Measurements from ENCODE around the gene GDF15. TPM values are rescaled to one million over a fixed set of nuclear protein-coding genes. Genes with fewer than 3 reads are reported as not detected.
"Not testable (repeated sequence)": the region's sequence is repeated elsewhere in the genome, so short reads cannot be mapped to it uniquely, and the experiment has no call there.

The GDF15 gene
- total RNA-seq, 4 donors from 2014 or later: 6.8 to 11.6 (median 9.0) TPM

DNA sequence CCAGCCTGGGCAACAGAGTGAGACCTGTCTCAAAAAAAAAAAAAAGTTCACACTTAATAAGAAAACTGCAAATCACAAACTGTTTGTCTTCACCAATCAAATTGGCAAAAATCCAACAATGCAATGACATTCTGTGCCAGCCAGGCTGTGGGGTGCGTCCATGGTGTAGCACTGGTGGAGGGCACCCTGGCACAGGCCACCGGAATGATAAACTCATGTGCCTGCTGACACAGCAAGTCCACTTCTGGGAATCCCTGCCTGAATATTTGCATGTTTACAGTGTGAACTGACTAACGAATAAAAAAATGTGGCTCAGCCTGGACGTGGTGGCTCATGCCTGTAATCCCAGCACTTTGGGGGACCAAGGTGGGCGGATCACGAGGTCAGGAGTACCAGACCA lies 13.1 kb downstream of the GDF15 start:
- TF ChIP-seq POLR2A (IDR thresholded peaks at IDR 0.05) (no peak), CTCF (IDR thresholded peaks at IDR 0.05) (peak in 2 of 6 experiments; percentile 15 to 22)
- H3K27me3 ChIP-seq: no peaks in the 10 kb centered on the region
- no peaks in the 10 kb centered on the region for H3K9me3 ChIP-seq
- H3K36me3 ChIP-seq: no peaks in the 10 kb centered on the region
- H3K4me1 ChIP-seq: peaks cover 0 to 35% (median 9%) of the 10 kb centered on the region in 4 donors
- no peak overlapping the region for H3K4me3 ChIP-seq
- DNase-seq: peak in 1 of 3 donors; percentile 70
- H3K27ac ChIP-seq: no peak overlapping the region

DNA sequence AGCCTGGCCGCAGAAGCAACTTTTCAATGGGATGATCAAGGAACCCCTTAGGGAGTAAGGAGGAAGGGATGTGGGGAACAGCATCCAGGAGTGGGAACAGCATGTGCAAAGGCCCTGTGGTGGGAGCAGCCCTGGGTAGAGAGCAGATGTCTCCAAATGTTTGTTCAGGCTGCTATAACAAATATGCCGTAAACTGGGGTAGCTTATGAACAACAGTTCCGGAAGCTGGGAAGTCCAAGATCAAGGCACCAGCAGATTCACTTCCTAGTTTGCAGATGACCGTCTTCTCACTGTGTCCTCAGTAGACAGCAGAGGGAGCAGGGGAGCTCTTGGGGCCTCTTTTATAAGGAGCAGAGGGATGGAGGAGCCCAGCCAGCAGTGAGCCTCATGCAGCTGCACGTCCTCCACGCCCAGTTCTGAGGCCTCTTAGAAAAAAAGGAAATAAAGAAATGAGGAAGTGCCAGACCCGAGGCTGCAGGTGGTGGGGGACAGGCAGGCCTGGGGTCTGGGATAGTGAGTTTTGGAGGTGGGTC lies 15.7 kb downstream of the GDF15 start:
- H3K27ac ChIP-seq: peak overlapping the region; percentile 34 to 65 (median 51)
- peak in 2 of 3 donors; percentile 81 to 89 for DNase-seq
- H3K36me3 ChIP-seq: no peaks in the 10 kb centered on the region
- TF ChIP-seq CTCF (IDR thresholded peaks at IDR 0.05) (peak in 4 of 6 experiments; percentile 34 to 68 (median 59)), POLR2A (IDR thresholded peaks at IDR 0.05) (peak in 1 of 2 donors; percentile 48)
- H3K9me3 ChIP-seq: no peaks in the 10 kb centered on the region
- no peaks in the 10 kb centered on the region for H3K27me3 ChIP-seq
- no peak overlapping the region for H3K4me3 ChIP-seq
- H3K4me1 ChIP-seq: peaks cover 0 to 35% (median 9%) of the 10 kb centered on the region in 4 donors

- not testable (repeated sequence) for H3K27me3 ChIP-seq, H3K9me3 ChIP-seq, H3K4me3 ChIP-seq, H3K36me3 ChIP-seq, DNase-seq
- H3K27ac ChIP-seq: peak overlapping the region; percentile 34 to 65 (median 51)
- H3K4me1 ChIP-seq: peaks cover 0 to 26% (median 4%) of the 10 kb centered on the region in 4 donors
Measured at GRCh38 chr19:18402455-18403248, 16.7 kb downstream of the GDF15 start.

GRCh38 chr19:18405754-18406153 lies 19.8 kb downstream of the GDF15 start:
- not testable (repeated sequence) for H3K4me3 ChIP-seq, H3K27me3 ChIP-seq, H3K36me3 ChIP-seq, H3K9me3 ChIP-seq, H3K27ac ChIP-seq, DNase-seq
- peaks cover 0 to 10% (median 0%) of the 10 kb centered on the region in 4 donors for H3K4me1 ChIP-seq

GRCh38 chr19:18406749-18407148 lies 20.8 kb downstream of the GDF15 start:
- Histone ChIP-seq H3K9me3 (no peaks in the 10 kb centered on the region), H3K4me3 (no peak overlapping the region), H3K27me3 (no peaks in the 10 kb centered on the region), H3K27ac (no peak overlapping the region), H3K4me1 (peaks cover 0 to 6% (median 0%) of the 10 kb centered on the region in 4 donors), H3K36me3 (no peaks in the 10 kb centered on the region)
- TF ChIP-seq CTCF (IDR thresholded peaks at IDR 0.05) (no peak), POLR2A (IDR thresholded peaks at IDR 0.05) (no peak)
- no peak for DNase-seq

GRCh38 chr19:18408053-18408476 lies 22.1 kb downstream of the GDF15 start:
- H3K27me3 ChIP-seq: no peaks in the 10 kb centered on the region
- no peak for TF ChIP-seq POLR2A (IDR thresholded peaks at IDR 0.05)
- peak in 4 of 6 experiments; percentile 42 to 59 (median 54) for TF ChIP-seq CTCF (IDR thresholded peaks at IDR 0.05)
- H3K9me3 ChIP-seq: no peaks in the 10 kb centered on the region
- no peak overlapping the region for H3K4me3 ChIP-seq
- no peaks in the 10 kb centered on the region for H3K4me1 ChIP-seq
- peak; percentile 80 to 90 (median 86) for DNase-seq
- peak overlapping the region in 1 of 4 donors; percentile 3 for H3K27ac ChIP-seq
- H3K36me3 ChIP-seq: no peaks in the 10 kb centered on the region

All from Peyer's patch (tissue), 4 donors.